Measurements from ENCODE around the gene OR1F1.
"Not testable (repeated sequence)": the region's sequence is repeated elsewhere in the genome, so short reads cannot be mapped to it uniquely, and the experiment has no call there.

OR1F1 gene

GRCh38 chr16:3187798-3188674 is at the start of gene OR1F1:
OR1F1 (plus strand) TSS chr16:3188204.
- ATAC-seq = peak; percentile 77

GRCh38 chr16:3138342-3138741 is 49.7 kb upstream of the OR1F1 start:
- no peak for ATAC-seq

GRCh38 chr16:3138823-3139426 is 49.1 kb upstream of the OR1F1 start:
- no peak for ATAC-seq

- ATAC-seq = not testable (repeated sequence)
These were observed 48.4 kb upstream of the OR1F1 start for GRCh38 chr16:3139561-3139960.

- no peak for ATAC-seq
These were observed 47.2 kb upstream of the OR1F1 start for GRCh38 chr16:3140603-3141427.

- no peak for ATAC-seq
These were observed 46.2 kb upstream of the OR1F1 start for GRCh38 chr16:3141781-3142311.

GRCh38 chr16:3142327-3142726 is 45.7 kb upstream of the OR1F1 start:
- ATAC-seq = no peak

- no peak for ATAC-seq
These were observed 45.2 kb upstream of the OR1F1 start for GRCh38 chr16:3142770-3143169.

- no peak for ATAC-seq
These were observed 44.8 kb upstream of the OR1F1 start for GRCh38 chr16:3143189-3143588.

GRCh38 chr16:3143598-3144320 is 44.2 kb upstream of the OR1F1 start:
- ATAC-seq = no peak

GRCh38 chr16:3144321-3144983 is 43.6 kb upstream of the OR1F1 start:
- ATAC-seq = no peak

GRCh38 chr16:3145151-3145550 is 42.9 kb upstream of the OR1F1 start:
- no peak for ATAC-seq

GRCh38 chr16:3145660-3146059 is 42.3 kb upstream of the OR1F1 start:
- no peak for ATAC-seq

- no peak for ATAC-seq
These were observed 40.8 kb upstream of the OR1F1 start for GRCh38 chr16:3147046-3147756.

- no peak for ATAC-seq
These were observed 40.3 kb upstream of the OR1F1 start for GRCh38 chr16:3147757-3148104.

- no peak for ATAC-seq
These were observed 39.5 kb upstream of the OR1F1 start for GRCh38 chr16:3148256-3149192.

GRCh38 chr16:3149193-3149530 is 38.8 kb upstream of the OR1F1 start:
- no peak for ATAC-seq

GRCh38 chr16:3149630-3150345 is 38.2 kb upstream of the OR1F1 start:
- ATAC-seq = peak in 1 of 2 donors; percentile 0
